Measurements from ENCODE around the gene PSMG4. TPM values are rescaled to one million over a fixed set of nuclear protein-coding genes. Genes with fewer than 3 reads are reported as not detected.

PSMG4 gene
- total and polyA plus RNA-seq, 10 of the 15 experiments (the other 5 are each of a cell fraction or from before 2014, with no cell fraction given): 7.1 to 62.6 (median 29.8) TPM

DNA sequence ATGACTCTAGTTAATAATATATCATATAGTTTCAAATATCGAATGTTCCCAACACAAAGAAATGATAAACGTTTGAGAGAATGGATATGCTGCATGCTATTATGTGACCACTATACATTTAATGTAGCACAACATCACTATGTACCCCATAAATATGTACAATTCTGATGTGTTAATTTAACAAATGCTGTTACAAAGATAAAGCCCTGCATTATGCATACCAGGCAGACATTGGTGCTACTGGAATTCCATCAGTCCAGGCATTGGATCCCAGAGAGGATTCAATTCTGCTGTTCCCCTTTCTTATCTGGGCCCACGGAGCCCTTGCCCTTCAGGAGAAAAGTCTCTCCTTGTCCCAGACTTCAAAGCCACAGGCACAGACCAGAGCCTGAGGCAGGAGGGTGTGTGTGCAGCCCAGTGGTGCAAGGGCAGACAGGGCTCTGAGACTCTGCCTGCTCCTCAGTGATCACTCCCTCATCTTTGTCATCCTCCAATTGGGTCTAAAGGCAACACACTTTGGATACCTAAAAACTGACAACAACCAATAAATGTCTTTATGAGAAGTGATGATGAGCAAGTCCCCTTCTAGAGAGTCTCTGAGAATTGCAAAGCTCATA lies 45.2 kb downstream of the PSMG4 start (continued):
- TF ChIP-seq, protein P1, sequence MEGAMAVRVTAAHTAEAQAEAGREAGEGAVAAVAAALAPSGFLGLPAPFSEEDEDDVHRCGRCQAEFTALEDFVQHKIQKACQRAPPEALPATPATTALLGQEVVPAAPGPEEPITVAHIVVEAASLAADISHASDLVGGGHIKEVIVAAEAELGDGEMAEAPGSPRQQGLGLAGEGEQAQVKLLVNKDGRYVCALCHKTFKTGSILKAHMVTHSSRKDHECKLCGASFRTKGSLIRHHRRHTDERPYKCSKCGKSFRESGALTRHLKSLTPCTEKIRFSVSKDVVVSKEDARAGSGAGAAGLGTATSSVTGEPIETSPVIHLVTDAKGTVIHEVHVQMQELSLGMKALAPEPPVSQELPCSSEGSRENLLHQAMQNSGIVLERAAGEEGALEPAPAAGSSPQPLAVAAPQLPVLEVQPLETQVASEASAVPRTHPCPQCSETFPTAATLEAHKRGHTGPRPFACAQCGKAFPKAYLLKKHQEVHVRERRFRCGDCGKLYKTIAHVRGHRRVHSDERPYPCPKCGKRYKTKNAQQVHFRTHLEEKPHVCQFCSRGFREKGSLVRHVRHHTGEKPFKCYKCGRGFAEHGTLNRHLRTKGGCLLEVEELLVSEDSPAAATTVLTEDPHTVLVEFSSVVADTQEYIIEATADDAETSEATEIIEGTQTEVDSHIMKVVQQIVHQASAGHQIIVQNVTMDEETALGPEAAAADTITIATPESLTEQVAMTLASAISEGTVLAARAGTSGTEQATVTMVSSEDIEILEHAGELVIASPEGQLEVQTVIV (IDR thresholded peaks at IDR 0.05; ENCODE audit: borderline replicate concordance, partially characterized antibody): no peak
- TF ChIP-seq NFIC (IDR thresholded peaks at IDR 0.05; ENCODE audit: low read depth, low read length): no peak
- no peak for TF ChIP-seq SREBF2 (IDR thresholded peaks at IDR 0.05; ENCODE audit: low read length)
- TF ChIP-seq TCF12 (IDR thresholded peaks at IDR 0.05; ENCODE audit: low read depth, low read length): no peak

DNA sequence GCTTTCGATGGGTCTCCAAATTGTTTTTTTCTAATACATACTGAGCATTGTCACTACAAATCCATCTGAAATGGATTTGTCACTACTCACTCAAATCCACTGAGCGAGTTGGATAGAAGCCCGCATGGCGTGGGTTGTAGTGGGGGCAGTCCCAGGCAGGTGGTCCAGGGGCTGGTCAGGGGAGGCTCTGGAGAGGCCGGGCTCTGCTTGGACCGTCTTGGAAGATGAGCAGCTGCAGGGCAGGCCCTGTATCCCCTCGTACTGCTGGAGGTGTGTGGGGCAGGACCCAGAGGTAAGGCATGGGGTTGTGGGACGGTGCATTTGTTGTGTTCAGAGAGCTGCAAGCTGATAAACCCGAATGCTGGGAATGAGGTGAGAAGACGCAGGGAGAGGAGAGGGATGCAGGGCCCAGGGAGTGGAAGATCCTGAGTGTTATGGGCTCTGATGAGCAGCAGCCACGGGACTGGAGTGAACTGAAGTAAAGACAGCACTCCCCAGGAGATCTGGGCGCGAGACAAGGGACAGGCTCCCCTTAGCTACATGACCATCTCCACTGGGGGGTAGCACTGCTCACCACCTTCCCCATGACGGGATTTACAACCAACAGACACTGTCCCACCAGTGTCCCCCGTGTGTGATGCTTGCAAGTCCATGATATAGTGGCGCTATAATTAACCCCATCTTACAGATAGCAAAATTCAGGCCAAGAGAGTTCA lies 45.9 kb downstream of the PSMG4 start:
- H3K4me1 ChIP-seq (ENCODE audit: control insufficient read depth, insufficient read depth, low read length): no peaks in the 10 kb centered on the region
- 40% methylated on average over 16 of the region's 16 CpGs for WGBS (ENCODE audit: insufficient coverage, insufficient replicate concordance, low lambda C conversion rate, missing lambda C conversion rate)
- no peaks in the 10 kb centered on the region for H3K36me3 ChIP-seq (ENCODE audit: control insufficient read depth in 2 of 2, insufficient read depth in 2 of 2, low read length in 1 of 2)
- no peaks in the 10 kb centered on the region; the same call in 2 of the 3 replicates for H3K9me3 ChIP-seq (replicated peaks; ENCODE audit: control insufficient read depth, insufficient read depth, low read length)
- peaks cover 0 to 4% of the 10 kb centered on the region in 2 experiments; a peak in 1 of 4 replicates for H3K27me3 ChIP-seq (replicated peaks in 1 of 2; ENCODE audit: control insufficient read depth in 2 of 2, insufficient read depth in 2 of 2, low read length in 1 of 2)
- no peak for ATAC-seq
- no peak overlapping the region for H3K27ac ChIP-seq (ENCODE audit: control insufficient read depth, insufficient read depth)
- H3K79me2 ChIP-seq (ENCODE audit: control insufficient read depth, insufficient read depth, low read length): no peaks in the 10 kb centered on the region
- H3K4me2 ChIP-seq (ENCODE audit: control insufficient read depth, insufficient read depth): no peak overlapping the region
- ChIA-PET POLR2A (no interaction called here), RAD21 (ENCODE audit: unreplicated experiment) (interaction anchor here (0.8 kb wide), 1 partner anchor 149 kb away, joined by 3 read pairs; no protein-coding TSS in a partner anchor), SMC1A (ENCODE audit: uncharacterized antibody, unreplicated experiment) (no interaction called here), CTCF (no interaction called here)
- H3K9ac ChIP-seq (ENCODE audit: control insufficient read depth, insufficient read depth, low read length): no peak overlapping the region
- FAIRE-seq: no peak
- no peak overlapping the region for H3K4me3 ChIP-seq
- no peak overlapping the region for H2AFZ ChIP-seq (ENCODE audit: control insufficient read depth, low read depth, low read length)
- no peaks in the 10 kb centered on the region for H4K20me1 ChIP-seq (ENCODE audit: control insufficient read depth, insufficient read depth)
- intact Hi-C loops (cut with micrococcal nuclease; ENCODE audit: unreplicated experiment): no loop called here
- no peak for DNase-seq (ENCODE audit: low read depth, low spot score)
- in situ Hi-C loops (cut with MboI): no loop called here
- BruUV-seq (replicated peaks): no TSS peak
- TF ChIP-seq, protein P2, sequence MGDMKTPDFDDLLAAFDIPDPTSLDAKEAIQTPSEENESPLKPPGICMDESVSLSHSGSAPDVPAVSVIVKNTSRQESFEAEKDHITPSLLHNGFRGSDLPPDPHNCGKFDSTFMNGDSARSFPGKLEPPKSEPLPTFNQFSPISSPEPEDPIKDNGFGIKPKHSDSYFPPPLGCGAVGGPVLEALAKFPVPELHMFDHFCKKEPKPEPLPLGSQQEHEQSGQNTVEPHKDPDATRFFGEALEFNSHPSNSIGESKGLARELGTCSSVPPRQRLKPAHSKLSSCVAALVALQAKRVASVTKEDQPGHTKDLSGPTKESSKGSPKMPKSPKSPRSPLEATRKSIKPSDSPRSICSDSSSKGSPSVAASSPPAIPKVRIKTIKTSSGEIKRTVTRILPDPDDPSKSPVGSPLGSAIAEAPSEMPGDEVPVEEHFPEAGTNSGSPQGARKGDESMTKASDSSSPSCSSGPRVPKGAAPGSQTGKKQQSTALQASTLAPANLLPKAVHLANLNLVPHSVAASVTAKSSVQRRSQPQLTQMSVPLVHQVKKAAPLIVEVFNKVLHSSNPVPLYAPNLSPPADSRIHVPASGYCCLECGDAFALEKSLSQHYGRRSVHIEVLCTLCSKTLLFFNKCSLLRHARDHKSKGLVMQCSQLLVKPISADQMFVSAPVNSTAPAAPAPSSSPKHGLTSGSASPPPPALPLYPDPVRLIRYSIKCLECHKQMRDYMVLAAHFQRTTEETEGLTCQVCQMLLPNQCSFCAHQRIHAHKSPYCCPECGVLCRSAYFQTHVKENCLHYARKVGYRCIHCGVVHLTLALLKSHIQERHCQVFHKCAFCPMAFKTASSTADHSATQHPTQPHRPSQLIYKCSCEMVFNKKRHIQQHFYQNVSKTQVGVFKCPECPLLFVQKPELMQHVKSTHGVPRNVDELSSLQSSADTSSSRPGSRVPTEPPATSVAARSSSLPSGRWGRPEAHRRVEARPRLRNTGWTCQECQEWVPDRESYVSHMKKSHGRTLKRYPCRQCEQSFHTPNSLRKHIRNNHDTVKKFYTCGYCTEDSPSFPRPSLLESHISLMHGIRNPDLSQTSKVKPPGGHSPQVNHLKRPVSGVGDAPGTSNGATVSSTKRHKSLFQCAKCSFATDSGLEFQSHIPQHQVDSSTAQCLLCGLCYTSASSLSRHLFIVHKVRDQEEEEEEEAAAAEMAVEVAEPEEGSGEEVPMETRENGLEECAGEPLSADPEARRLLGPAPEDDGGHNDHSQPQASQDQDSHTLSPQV (IDR thresholded peaks at IDR 0.05): no peak
- TF ChIP-seq, protein P3, sequence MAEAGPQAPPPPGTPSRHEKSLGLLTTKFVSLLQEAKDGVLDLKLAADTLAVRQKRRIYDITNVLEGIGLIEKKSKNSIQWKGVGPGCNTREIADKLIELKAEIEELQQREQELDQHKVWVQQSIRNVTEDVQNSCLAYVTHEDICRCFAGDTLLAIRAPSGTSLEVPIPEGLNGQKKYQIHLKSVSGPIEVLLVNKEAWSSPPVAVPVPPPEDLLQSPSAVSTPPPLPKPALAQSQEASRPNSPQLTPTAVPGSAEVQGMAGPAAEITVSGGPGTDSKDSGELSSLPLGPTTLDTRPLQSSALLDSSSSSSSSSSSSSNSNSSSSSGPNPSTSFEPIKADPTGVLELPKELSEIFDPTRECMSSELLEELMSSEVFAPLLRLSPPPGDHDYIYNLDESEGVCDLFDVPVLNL (IDR thresholded peaks at IDR 0.05; ENCODE audit: low read depth, low read length): no peak
- TF ChIP-seq, protein P4, sequence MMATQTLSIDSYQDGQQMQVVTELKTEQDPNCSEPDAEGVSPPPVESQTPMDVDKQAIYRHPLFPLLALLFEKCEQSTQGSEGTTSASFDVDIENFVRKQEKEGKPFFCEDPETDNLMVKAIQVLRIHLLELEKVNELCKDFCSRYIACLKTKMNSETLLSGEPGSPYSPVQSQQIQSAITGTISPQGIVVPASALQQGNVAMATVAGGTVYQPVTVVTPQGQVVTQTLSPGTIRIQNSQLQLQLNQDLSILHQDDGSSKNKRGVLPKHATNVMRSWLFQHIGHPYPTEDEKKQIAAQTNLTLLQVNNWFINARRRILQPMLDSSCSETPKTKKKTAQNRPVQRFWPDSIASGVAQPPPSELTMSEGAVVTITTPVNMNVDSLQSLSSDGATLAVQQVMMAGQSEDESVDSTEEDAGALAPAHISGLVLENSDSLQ (IDR thresholded peaks at IDR 0.05): no peak
- TF ChIP-seq PAX5 (IDR thresholded peaks at IDR 0.05; ENCODE audit: borderline replicate concordance, low read depth, low read length) (no peak), POU2F2 (IDR thresholded peaks at IDR 0.05; ENCODE audit: borderline replicate concordance, low read depth, low read length) (no peak)
- TF ChIP-seq, protein P5, sequence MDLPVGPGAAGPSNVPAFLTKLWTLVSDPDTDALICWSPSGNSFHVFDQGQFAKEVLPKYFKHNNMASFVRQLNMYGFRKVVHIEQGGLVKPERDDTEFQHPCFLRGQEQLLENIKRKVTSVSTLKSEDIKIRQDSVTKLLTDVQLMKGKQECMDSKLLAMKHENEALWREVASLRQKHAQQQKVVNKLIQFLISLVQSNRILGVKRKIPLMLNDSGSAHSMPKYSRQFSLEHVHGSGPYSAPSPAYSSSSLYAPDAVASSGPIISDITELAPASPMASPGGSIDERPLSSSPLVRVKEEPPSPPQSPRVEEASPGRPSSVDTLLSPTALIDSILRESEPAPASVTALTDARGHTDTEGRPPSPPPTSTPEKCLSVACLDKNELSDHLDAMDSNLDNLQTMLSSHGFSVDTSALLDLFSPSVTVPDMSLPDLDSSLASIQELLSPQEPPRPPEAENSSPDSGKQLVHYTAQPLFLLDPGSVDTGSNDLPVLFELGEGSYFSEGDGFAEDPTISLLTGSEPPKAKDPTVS (IDR thresholded peaks at IDR 0.05; ENCODE audit: low read depth, low read length): no peak

Measured in GM12878 (cell line).